ENCODE measurements around the gene ZNF92.

DNA sequence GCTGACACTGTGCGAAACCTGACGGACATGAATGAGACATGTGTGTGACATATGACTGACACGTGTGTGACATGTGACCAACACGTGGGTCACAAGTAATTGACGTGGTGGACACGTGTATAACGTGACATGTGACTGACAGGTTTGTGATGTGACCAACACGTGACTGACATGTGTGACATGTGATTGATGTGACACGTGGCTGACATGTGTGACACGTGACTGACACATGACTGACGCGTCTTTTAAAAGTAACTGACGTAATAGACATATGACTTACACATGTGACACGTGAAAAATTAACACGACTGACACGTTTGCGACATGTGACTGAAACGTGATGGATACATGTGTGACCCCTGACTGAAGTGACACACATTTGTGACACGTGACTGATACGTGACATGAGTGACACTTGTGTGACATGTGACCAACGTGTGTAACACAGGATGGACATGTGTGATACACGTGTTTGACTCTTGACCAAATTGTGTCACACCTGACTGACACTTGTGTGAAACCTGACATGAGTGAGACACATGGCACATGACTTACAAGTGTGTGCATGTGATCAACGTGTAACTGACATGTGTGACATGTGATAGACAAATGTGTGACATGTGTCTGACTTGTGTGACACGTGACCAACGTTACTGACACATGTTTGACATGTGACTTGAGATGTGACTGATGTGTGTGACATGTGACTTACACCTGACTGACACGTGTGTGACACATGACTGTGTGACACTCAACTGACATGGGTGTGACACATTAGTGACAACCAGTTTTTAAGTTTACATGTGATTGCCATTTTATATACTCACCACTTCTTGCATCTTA is 56.9 kb downstream of the ZNF92 start:
- TF ChIP-seq, protein P1, sequence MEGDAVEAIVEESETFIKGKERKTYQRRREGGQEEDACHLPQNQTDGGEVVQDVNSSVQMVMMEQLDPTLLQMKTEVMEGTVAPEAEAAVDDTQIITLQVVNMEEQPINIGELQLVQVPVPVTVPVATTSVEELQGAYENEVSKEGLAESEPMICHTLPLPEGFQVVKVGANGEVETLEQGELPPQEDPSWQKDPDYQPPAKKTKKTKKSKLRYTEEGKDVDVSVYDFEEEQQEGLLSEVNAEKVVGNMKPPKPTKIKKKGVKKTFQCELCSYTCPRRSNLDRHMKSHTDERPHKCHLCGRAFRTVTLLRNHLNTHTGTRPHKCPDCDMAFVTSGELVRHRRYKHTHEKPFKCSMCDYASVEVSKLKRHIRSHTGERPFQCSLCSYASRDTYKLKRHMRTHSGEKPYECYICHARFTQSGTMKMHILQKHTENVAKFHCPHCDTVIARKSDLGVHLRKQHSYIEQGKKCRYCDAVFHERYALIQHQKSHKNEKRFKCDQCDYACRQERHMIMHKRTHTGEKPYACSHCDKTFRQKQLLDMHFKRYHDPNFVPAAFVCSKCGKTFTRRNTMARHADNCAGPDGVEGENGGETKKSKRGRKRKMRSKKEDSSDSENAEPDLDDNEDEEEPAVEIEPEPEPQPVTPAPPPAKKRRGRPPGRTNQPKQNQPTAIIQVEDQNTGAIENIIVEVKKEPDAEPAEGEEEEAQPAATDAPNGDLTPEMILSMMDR (IDR thresholded peaks at IDR 0.05; ENCODE audit: low read depth, low read length): no peak
- TF ChIP-seq MYC (IDR thresholded peaks at IDR 0.05; ENCODE audit: low read depth, low read length) (no peak), POLR2A (IDR thresholded peaks at IDR 0.05; ENCODE audit: extremely low read depth, insufficient read length) (no peak)
